Neural cell (in vitro differentiated cells): ENCODE data around the gene CAPN14. TPM values are rescaled to one million over a fixed set of nuclear protein-coding genes. Genes with fewer than 3 reads are reported as not detected.

Experiments used
- H2AFZ ChIP-seq: fragments of 200-600, 300-800 bp; sonication (generic), shearing (Covaris generic); 2 replicates; pipeline ENCODE4 v1.6.0; 2014; ENCODE audit warnings: low read depth, mild to moderate bottlenecking, antibody characterized with exemption, low read length, moderate library complexity
- H3F3A ChIP-seq: fragments of 200-600 bp; shearing (Covaris generic); 2 replicates; pipeline ENCODE4 v1.6.1; 2016; ENCODE audit warnings: mild to moderate bottlenecking, moderate library complexity, mixed read lengths, antibody characterized with exemption, low read length; ENCODE audit not compliant: insufficient read depth, poor library complexity, severe bottlenecking
- H3K27ac ChIP-seq: fragments of 200-600, 300-800 bp; sonication (generic), shearing (Covaris generic); 2 replicates; pipeline ENCODE4 v1.5.1; 2014; ENCODE audit warnings: mild to moderate bottlenecking, low read length, moderate library complexity
- H3K27me3 ChIP-seq: fragments of 300-800, 200-600 bp; sonication (generic), shearing (Covaris generic); 2 replicates; pipeline ENCODE4 v1.6.0; 2014; ENCODE audit warnings: mild to moderate bottlenecking, low read depth, low read length, moderate library complexity; ENCODE audit not compliant: insufficient read depth
- H3K36me3 ChIP-seq: fragments of 300-800, 200-600 bp; sonication (generic), shearing (Covaris generic); 2 replicates; pipeline ENCODE4 v1.5.1; 2014; ENCODE audit warnings: mild to moderate bottlenecking, antibody characterized with exemption, low read length, moderate library complexity; ENCODE audit not compliant: insufficient read depth
- H3K4me2 ChIP-seq: fragments of 300-800, 200-600 bp; sonication (generic), shearing (Covaris generic); 2 replicates; pipeline ENCODE4 v1.6.0; 2014; ENCODE audit warnings: mild to moderate bottlenecking, low read length
- H3K4me3 ChIP-seq: fragments of 300-800, 200-600 bp; sonication (generic), shearing (Covaris generic); 2 replicates; pipeline ENCODE4 v1.5.1; 2014; ENCODE audit warnings: mild to moderate bottlenecking, low read length, moderate library complexity
- H3K79me2 ChIP-seq: fragments of 200-600 bp; shearing (Covaris generic); replicated peaks from 2 replicates; pipeline ENCODE4 v1.6.0; 2014; ENCODE audit warnings: mild to moderate bottlenecking, low read length, moderate library complexity; ENCODE audit not compliant: insufficient read depth
- H3K9ac ChIP-seq: fragments of 300-800, 200-600 bp; sonication (generic), shearing (Covaris generic); 2 replicates; pipeline ENCODE4 v1.6.1; 2016; ENCODE audit warnings: mild to moderate bottlenecking, low read length, mixed read lengths
- H3K9me2 ChIP-seq: fragments of 200-600 bp; shearing (Covaris generic); 2 replicates; pipeline ENCODE4 v1.6.1; 2016; ENCODE audit warnings: mild to moderate bottlenecking, low read length, mixed read lengths; ENCODE audit not compliant: insufficient read depth
- H3K9me3 ChIP-seq: fragments of 200-600, 300-800 bp; sonication (generic), shearing (Covaris generic); 2 replicates; pipeline ENCODE4 v1.6.1; 2016; ENCODE audit warnings: mild to moderate bottlenecking, mixed run types, low read length, moderate library complexity, mixed read lengths
- H4K20me1 ChIP-seq: fragments of 200-600 bp; shearing (Covaris generic); 2 replicates; pipeline ENCODE4 v1.6.1; 2016; ENCODE audit warnings: mild to moderate bottlenecking, mixed run types; ENCODE audit not compliant: insufficient read depth
- EP300 ChIP-seq: fragments of 450-650 bp; conservative IDR thresholded peaks from 2 replicates; pipeline ENCODE4 v1.6.1; 2014; ENCODE audit warnings: antibody characterized with exemption, mild to moderate bottlenecking, moderate library complexity; ENCODE audit not compliant: poor library complexity, severe bottlenecking
- EZH2 ChIP-seq: fragments of 200-600, 300-800 bp; shearing (Covaris generic), sonication (generic); IDR thresholded peaks from 2 replicates; pipeline ENCODE4 v1.6.1; 2014; ENCODE audit warnings: antibody characterized with exemption, low read length, borderline replicate concordance, mild to moderate bottlenecking; ENCODE audit not compliant: insufficient read depth, poor library complexity, severe bottlenecking
- MXI1 ChIP-seq: fragments of 450-650 bp; conservative IDR thresholded peaks from 2 replicates; pipeline ENCODE4 v1.6.1; 2014; ENCODE audit warnings: antibody characterized with exemption, mild to moderate bottlenecking; ENCODE audit not compliant: poor library complexity, severe bottlenecking
- POLR2AphosphoS5 ChIP-seq: IDR thresholded peaks from 2 replicates; pipeline ENCODE4 v1.6.1; 2012
- RAD21 ChIP-seq: fragments of 450-650 bp; conservative IDR thresholded peaks from 2 replicates; pipeline ENCODE4 v1.6.1; 2014; ENCODE audit warnings: antibody characterized with exemption, mild to moderate bottlenecking, moderate library complexity
- REST ChIP-seq: IDR thresholded peaks from 2 replicates; pipeline ENCODE4 v1.6.1; 2012; ENCODE audit warnings: borderline replicate concordance
- SMC3 ChIP-seq: fragments of 450-650 bp; conservative IDR thresholded peaks from 2 replicates; pipeline ENCODE4 v1.6.1; 2014; ENCODE audit warnings: antibody characterized with exemption, mild to moderate bottlenecking, moderate library complexity; ENCODE audit not compliant: poor library complexity
- TAF1 ChIP-seq: IDR thresholded peaks from 2 replicates; pipeline ENCODE4 v1.6.1; 2012; ENCODE audit warnings: low read depth
- polyA plus RNA-seq: library from polyadenylated mRNA; depleted of rRNA; stranded (reverse); fragments of >200 nt; gene quantifications from 2 replicates; pipeline ENCODE4 v1.2.3, GENCODE V29; 2014

Gene CAPN14
- polyA plus RNA-seq, 1 donor from 2014 or later = 2.1 TPM

DNA sequence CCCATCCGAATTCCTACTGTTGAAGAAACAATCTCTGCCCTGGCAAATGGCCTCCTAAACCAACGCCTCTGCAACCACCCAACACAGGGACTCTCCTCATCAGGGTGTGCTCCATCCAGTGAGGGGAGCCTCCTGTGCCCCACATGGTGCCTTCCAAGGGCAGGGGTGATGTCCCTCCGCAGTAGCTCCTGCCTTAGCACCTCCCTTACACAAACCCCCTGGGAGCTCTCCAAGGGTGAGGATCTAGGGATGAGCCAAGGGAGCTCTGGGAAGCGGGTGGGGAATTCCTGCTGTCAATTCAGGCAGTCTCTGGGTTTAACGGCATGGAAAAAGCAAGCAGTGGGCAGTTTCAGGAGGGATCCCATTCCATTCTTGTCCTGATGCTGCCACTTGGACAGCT lies 82.8 kb downstream of the CAPN14 start (continued):
- TF ChIP-seq REST (no peak), POLR2AphosphoS5 (no peak), SMC3 (no peak)

- Histone ChIP-seq H3K27me3 (peaks cover 33% of the 10 kb centered on the region), H3K79me2 (no peaks in the 10 kb centered on the region), H3K36me3 (no peaks in the 10 kb centered on the region), H3K9me2 (no peaks in the 10 kb centered on the region), H3K9me3 (no peaks in the 10 kb centered on the region), H4K20me1 (no peaks in the 10 kb centered on the region), H3K27ac (no peak overlapping the region), H3K4me3 (no peak overlapping the region), H2AFZ (no peak overlapping the region), H3F3A (no peaks in the 10 kb centered on the region), H3K4me2 (no peak overlapping the region), H3K9ac (no peak overlapping the region)
- no peak for TF ChIP-seq SMC3
- TF ChIP-seq EP300 = no peak
- no peak for TF ChIP-seq TAF1
- no peak for TF ChIP-seq MXI1
Observed at GRCh38 chr2:31132786-31133185, 84.5 kb downstream of the CAPN14 start.

DNA sequence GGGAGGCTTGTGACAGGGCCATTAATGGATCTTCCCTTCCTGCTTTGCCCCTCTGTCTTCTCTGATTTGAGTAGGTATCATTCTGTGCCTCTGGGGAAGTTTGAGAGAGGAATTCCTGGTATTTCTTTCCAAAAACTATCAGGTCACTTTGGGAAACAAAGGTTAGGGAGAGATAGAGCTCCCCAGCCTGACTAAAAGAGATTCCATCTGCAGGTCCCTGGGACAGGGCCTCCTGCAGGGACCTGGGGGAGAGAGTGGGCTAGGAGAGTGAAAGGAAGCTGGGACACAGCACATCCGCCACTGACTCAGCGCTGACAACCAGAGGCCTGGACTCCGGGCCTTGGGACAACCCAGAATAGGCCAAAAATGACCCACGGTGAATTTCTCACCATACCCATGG lies 85.4 kb downstream of the CAPN14 start:
- TF ChIP-seq RAD21 = no peak
- no peak for TF ChIP-seq EZH2
- TF ChIP-seq SMC3 = no peak
- no peak for TF ChIP-seq MXI1
- no peak for TF ChIP-seq EP300
- no peak for TF ChIP-seq REST
- no peak for TF ChIP-seq POLR2AphosphoS5
- TF ChIP-seq TAF1 = no peak
- H3K4me2 ChIP-seq = no peak overlapping the region
- no peak overlapping the region for H2AFZ ChIP-seq

More for the DNA sequence above, 85.4 kb downstream of the CAPN14 start:
- Histone ChIP-seq H3K4me3 (no peak overlapping the region), H3F3A (no peaks in the 10 kb centered on the region), H3K9me3 (no peaks in the 10 kb centered on the region), H3K27ac (no peak overlapping the region), H3K9me2 (no peaks in the 10 kb centered on the region), H3K36me3 (no peaks in the 10 kb centered on the region), H3K79me2 (no peaks in the 10 kb centered on the region), H3K27me3 (peaks cover 25% of the 10 kb centered on the region), H4K20me1 (no peaks in the 10 kb centered on the region), H3K9ac (no peak overlapping the region)
